ENCODE measurements around the gene GABRB2.

Gene GABRB2

GRCh38 chr5:161420521-161420920 lies 126.0 kb downstream of the GABRB2 start:
- H3K4me2 ChIP-seq, result no peak overlapping the region
- no peaks in the 10 kb centered on the region for H3K4me1 ChIP-seq (ENCODE audit: low read depth, poor library complexity, severe bottlenecking)
- TF ChIP-seq CTCF (conservative IDR thresholded peaks at IDR 0.05; ENCODE audit: low read depth, low read length), result no peak
- H3K27me3 ChIP-seq (ENCODE audit: insufficient read depth, low read depth), result no peaks in the 10 kb centered on the region
- H4K20me1 ChIP-seq (ENCODE audit: insufficient read depth), result no peaks in the 10 kb centered on the region
- H3K36me3 ChIP-seq (ENCODE audit: insufficient read depth), result no peaks in the 10 kb centered on the region
- no peak overlapping the region for H3K4me3 ChIP-seq (IDR thresholded peaks at IDR 0.05; ENCODE audit: insufficient read depth, low read depth, low read length)
- no peak overlapping the region for H3K9ac ChIP-seq
- H2AFZ ChIP-seq (ENCODE audit: low read depth), result no peak overlapping the region
- no peaks in the 10 kb centered on the region for H3K79me2 ChIP-seq (ENCODE audit: insufficient read depth, low read depth)
- H3K27ac ChIP-seq, result no peak overlapping the region

GRCh38 chr5:161414896-161415295 lies 131.6 kb downstream of the GABRB2 start:
- H3K27me3 ChIP-seq (ENCODE audit: insufficient read depth, low read depth), result no peaks in the 10 kb centered on the region

GRCh38 chr5:161414037-161414436 lies 132.5 kb downstream of the GABRB2 start:
- Histone ChIP-seq H3K36me3 (ENCODE audit: insufficient read depth) (no peaks in the 10 kb centered on the region), H2AFZ (ENCODE audit: low read depth) (no peak overlapping the region), H3K79me2 (ENCODE audit: insufficient read depth, low read depth) (no peaks in the 10 kb centered on the region), H3K4me1 (ENCODE audit: low read depth, poor library complexity, severe bottlenecking) (peaks cover 22% of the 10 kb centered on the region), H3K9ac (no peak overlapping the region), H3K27me3 (ENCODE audit: insufficient read depth, low read depth) (no peaks in the 10 kb centered on the region), H3K27ac (no peak overlapping the region), H3K4me2 (no peak overlapping the region), H4K20me1 (ENCODE audit: insufficient read depth) (no peaks in the 10 kb centered on the region), H3K4me3 (IDR thresholded peaks at IDR 0.05; ENCODE audit: insufficient read depth, low read depth, low read length) (no peak overlapping the region)
- TF ChIP-seq CTCF (conservative IDR thresholded peaks at IDR 0.05; ENCODE audit: low read depth, low read length), result no peak

More at GRCh38 chr5:161414896-161415295, 131.6 kb downstream of the GABRB2 start:
- Histone ChIP-seq H3K4me3 (IDR thresholded peaks at IDR 0.05; ENCODE audit: insufficient read depth, low read depth, low read length) (no peak overlapping the region), H2AFZ (ENCODE audit: low read depth) (no peak overlapping the region), H3K4me2 (no peak overlapping the region), H3K9ac (no peak overlapping the region), H3K4me1 (ENCODE audit: low read depth, poor library complexity, severe bottlenecking) (peaks cover 15% of the 10 kb centered on the region), H3K79me2 (ENCODE audit: insufficient read depth, low read depth) (no peaks in the 10 kb centered on the region), H4K20me1 (ENCODE audit: insufficient read depth) (no peaks in the 10 kb centered on the region), H3K27ac (no peak overlapping the region), H3K36me3 (ENCODE audit: insufficient read depth) (no peaks in the 10 kb centered on the region)
- TF ChIP-seq CTCF (conservative IDR thresholded peaks at IDR 0.05; ENCODE audit: low read depth, low read length), result no peak

GRCh38 chr5:161412792-161413191 lies 133.7 kb downstream of the GABRB2 start:
- H3K79me2 ChIP-seq (ENCODE audit: insufficient read depth, low read depth), result no peaks in the 10 kb centered on the region
- H2AFZ ChIP-seq (ENCODE audit: low read depth), result no peak overlapping the region
- no peak overlapping the region for H3K4me2 ChIP-seq
- TF ChIP-seq CTCF (conservative IDR thresholded peaks at IDR 0.05; ENCODE audit: low read depth, low read length), result no peak
- no peak overlapping the region for H3K27ac ChIP-seq
- H4K20me1 ChIP-seq (ENCODE audit: insufficient read depth), result no peaks in the 10 kb centered on the region
- no peak overlapping the region for H3K9ac ChIP-seq
- no peaks in the 10 kb centered on the region for H3K27me3 ChIP-seq (ENCODE audit: insufficient read depth, low read depth)
- no peak overlapping the region for H3K4me3 ChIP-seq (IDR thresholded peaks at IDR 0.05; ENCODE audit: insufficient read depth, low read depth, low read length)
- H3K36me3 ChIP-seq (ENCODE audit: insufficient read depth), result no peaks in the 10 kb centered on the region
- H3K4me1 ChIP-seq (ENCODE audit: low read depth, poor library complexity, severe bottlenecking), result peaks cover 22% of the 10 kb centered on the region
